B cell (primary cell): ENCODE measurements around the gene VAPB. TPM values are rescaled to one million over a fixed set of nuclear protein-coding genes. Genes with fewer than 3 reads are reported as not detected.

Experiments used
- ATAC-seq: fragments of 200-7000 bp; cut with Tn5 transposase; one replicate; pipeline ENCODE4 v1.10.0; 2021; ENCODE audit warnings: low read depth, mild to moderate bottlenecking, moderate number of reproducible peaks, moderate library complexity
- CTCF ChIA-PET: fragments of 350-600 bp; sonication (Branson Sonifier 250); formaldehyde crosslinking; loops from one replicate; lab custom pipeline; 2021; ENCODE audit warnings: antibody characterized with exemption, inconsistent platforms; lab: Charles Lee
- POLR2A ChIA-PET: fragments of 350-600 bp; sonication (Branson Sonifier 250); formaldehyde crosslinking; loops from one replicate; lab custom pipeline; 2021; ENCODE audit warnings: antibody characterized with exemption; lab: Charles Lee
- DNase-seq: peaks from one replicate; pipeline ENCODE4 v3.0.0; 2013
- H2AFZ ChIP-seq: 2 replicates; pipeline ENCODE4 v1.6.1; 2012; ENCODE audit warnings: mild to moderate bottlenecking, low read depth, low read length; ENCODE audit not compliant: insufficient read depth, poor library complexity, severe bottlenecking
- H3K27ac ChIP-seq, 2 donors: 1 replicate in 1 of 2; 2 replicates in 1 of 2; pipeline ENCODE4 v1.5.1; 2012 to 2013; ENCODE audit warnings: low read length in 2 of 2, mild to moderate bottlenecking in 2 of 2, moderate library complexity in 1 of 2
- H3K27me3 ChIP-seq, 4 experiments: fragments of 200-600 bp in 1 of 4; sonication (generic) in 1 of 4; replicated peaks in 1 of 4; 1 replicate in 2 of 4; 2 replicates in 2 of 4; pipeline versions ENCODE4 v1.6.1 to v1.7.0; 2013 to 2016; ENCODE audit warnings: low read length in 3 of 4, mild to moderate bottlenecking in 2 of 4, mixed read lengths in 1 of 4, moderate library complexity in 1 of 4; ENCODE audit not compliant: insufficient read depth in 4 of 4, control insufficient read depth in 3 of 4; ENCODE audit errors: control extremely low read depth in 1 of 4
- H3K36me3 ChIP-seq, 2 experiments: replicated peaks in 1 of 2; 1 replicate in 1 of 2; 2 replicates in 1 of 2; pipeline versions ENCODE4 v1.6.1 to v1.7.1; 2013; ENCODE audit warnings: low read length in 1 of 2; ENCODE audit not compliant: insufficient read depth in 2 of 2, control insufficient read depth in 1 of 2; ENCODE audit errors: control extremely low read depth in 1 of 2, extremely low read depth in 1 of 2
- H3K4me1 ChIP-seq, 2 donors: fragments of 200-600 bp in 1 of 2; sonication (generic) in 1 of 2; 1 replicate in 1 of 2; 2 replicates in 1 of 2; pipeline versions ENCODE4 v1.5.1 to v1.6.1; 2013 to 2017; ENCODE audit warnings: low read length in 2 of 2; ENCODE audit not compliant: control insufficient read depth in 2 of 2, insufficient read depth in 2 of 2
- H3K4me2 ChIP-seq: replicated peaks from 2 replicates; pipeline ENCODE3; 2012; ENCODE audit warnings: mild to moderate bottlenecking, low read depth, low read length; ENCODE audit not compliant: poor library complexity, severe bottlenecking
- H3K4me3 ChIP-seq, 5 experiments: fragments of 200-600 bp in 1 of 5; sonication (generic) in 1 of 5; 1 replicate in 3 of 5; 2 replicates in 2 of 5; pipeline versions ENCODE4 v1.5.1 to v1.7.0; 2011 to 2016; ENCODE audit warnings: low read length in 4 of 5, mild to moderate bottlenecking in 4 of 5, low read depth in 2 of 5, control low read depth in 1 of 5, moderate library complexity in 1 of 5; ENCODE audit not compliant: insufficient read depth in 1 of 5; ENCODE audit errors: control extremely low read depth in 1 of 5, extremely low read depth in 1 of 5
- H3K79me2 ChIP-seq: fragments of 200-600 bp; sonication (generic); one replicate; pipeline ENCODE4 v1.6.0; 2016; ENCODE audit warnings: low read length; ENCODE audit not compliant: control insufficient read depth, insufficient read depth
- H3K9ac ChIP-seq: fragments of 200-600 bp; sonication (generic); 2 replicates; pipeline ENCODE4 v1.6.1; 2017; ENCODE audit warnings: mild to moderate bottlenecking, low read length, moderate library complexity
- H3K9me3 ChIP-seq, 3 donors: one replicate each; pipeline versions ENCODE4 v1.6.1 to v1.7.1; 2013; ENCODE audit warnings: low read length in 2 of 3; ENCODE audit not compliant: control insufficient read depth in 2 of 3, insufficient read depth in 1 of 3; ENCODE audit errors: control extremely low read depth in 1 of 3
- H4K20me1 ChIP-seq: 2 replicates; pipeline ENCODE4 v1.6.0; 2012; ENCODE audit warnings: mild to moderate bottlenecking, low read length; ENCODE audit not compliant: insufficient read depth, control insufficient read depth, poor library complexity, severe bottlenecking
- H3K27ac Mint-ChIP-seq: one replicate; pipeline ENCODE4 v1.8.0; 2021; ENCODE audit warnings: mixed read lengths
- H3K27me3 Mint-ChIP-seq: one replicate; pipeline ENCODE4 v1.8.0; 2021; ENCODE audit warnings: mixed read lengths
- H3K4me1 Mint-ChIP-seq: one replicate; pipeline ENCODE4 v1.8.0; 2021; ENCODE audit warnings: mixed read lengths
- H3K4me3 Mint-ChIP-seq: one replicate; pipeline ENCODE4 v1.8.0; 2021; ENCODE audit warnings: mixed read lengths
- H3K9me3 Mint-ChIP-seq: one replicate; pipeline ENCODE4 v1.8.0; 2022; ENCODE audit warnings: mixed read lengths; ENCODE audit not compliant: insufficient read depth
- CTCF ChIP-seq: fragments of 200-600 bp; IDR thresholded peaks from one replicate; pipeline ENCODE4 v1.8.0; 2022; ENCODE audit warnings: antibody characterized with exemption, mild to moderate bottlenecking
- EZH2 ChIP-seq: IDR thresholded peaks from 2 replicates; pipeline ENCODE4 v1.6.1; 2012; ENCODE audit warnings: borderline replicate concordance, low read depth, mild to moderate bottlenecking, moderate library complexity, low read length; ENCODE audit not compliant: insufficient read depth, poor library complexity, severe bottlenecking
- WGBS: methylation state at CpG from one replicate; pipeline ENCODE4 v1.1.5; 2013; ENCODE audit warnings: missing lambda C conversion rate; ENCODE audit not compliant: insufficient coverage; 5-methylcytosine and 5-hydroxymethylcytosine counted together
- intact Hi-C: fragments of 100-400 bp; cut with micrococcal nuclease; formaldehyde crosslinking; loops from one replicate; pipeline ENCODE4 v1.10.0; 2022
- polyA plus RNA-seq: library from polyadenylated mRNA; depleted of rRNA; stranded (reverse); fragments of >200 nt; gene quantifications from 2 replicates; pipeline ENCODE4 v1.2.3, GENCODE V29; 2012
- total RNA-seq, 2 donors: library from RNA; stranded (reverse); fragments of 120-200 nt in 1 of 2; gene quantifications; 1 replicate in 1 of 2; 2 replicates in 1 of 2; pipeline versions ENCODE4 v1.2.3 to v1.2.4, GENCODE V29; 2013 to 2022

The VAPB gene
- total and polyA plus RNA-seq, 2 donors (not counting 1 experiment from before 2014, with no cell fraction given) = 19.5 to 26.4 TPM

DNA sequence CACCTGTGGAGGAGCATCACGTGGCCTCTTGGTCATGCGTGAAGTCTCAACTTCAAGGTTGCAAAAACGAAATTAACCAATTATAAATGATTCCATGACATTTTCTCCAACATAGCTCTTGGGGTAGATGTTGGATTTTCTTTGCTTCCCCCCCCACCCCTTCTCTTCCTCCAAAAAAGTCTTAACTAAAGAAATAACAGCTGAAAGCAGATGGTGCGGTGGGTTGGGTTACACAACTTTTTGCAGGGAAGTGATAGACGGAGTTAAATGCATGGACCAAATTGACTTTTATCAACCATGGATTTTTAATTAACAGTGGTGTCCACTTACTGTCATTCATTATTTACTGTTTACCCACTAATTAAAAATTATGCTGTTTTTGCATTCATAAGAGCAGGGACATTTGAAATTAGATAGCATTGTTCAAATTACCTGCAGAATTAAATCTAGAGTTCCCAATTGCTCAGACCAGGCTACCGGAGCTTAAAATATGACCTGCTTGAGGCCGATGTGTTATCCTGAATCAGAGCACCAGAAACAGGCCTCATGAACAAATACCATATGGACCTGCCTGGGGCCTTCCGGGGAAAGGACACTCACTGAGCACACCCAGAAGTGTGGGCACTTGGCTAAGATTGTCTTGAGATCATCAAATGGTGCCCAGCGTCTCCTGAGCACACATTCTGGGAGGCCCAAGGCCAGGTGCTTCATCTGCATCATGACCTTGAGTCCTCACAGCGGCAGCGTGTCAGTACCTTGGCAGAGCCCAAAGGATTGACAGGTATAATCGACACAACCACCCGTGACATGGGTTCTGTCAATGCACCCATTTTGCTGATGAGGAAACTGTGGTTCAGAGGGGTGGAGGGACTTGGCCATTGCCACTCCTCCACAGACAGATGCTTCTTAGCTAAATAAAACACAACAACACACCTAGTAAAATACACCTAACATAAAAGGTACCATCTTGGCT lies 84.7 kb downstream of the VAPB start:
- ChIA-PET POLR2A (no interaction called here), CTCF (interaction anchor here (0.6 kb wide), 1 partner anchor 178 kb away, joined by 3 read pairs; no protein-coding TSS in a partner anchor)
- no peaks in the 10 kb centered on the region for H3K36me3 ChIP-seq
- peaks cover 0 to 12% (median 4%) of the 10 kb centered on the region in 3 donors for H3K9me3 ChIP-seq
- Mint-ChIP-seq H3K9me3 (peaks cover 9% of the 10 kb centered on the region), H3K4me1 (no peaks in the 10 kb centered on the region), H3K27me3 (peaks cover 2% of the 10 kb centered on the region), H3K4me3 (no peak overlapping the region), H3K27ac (no peak overlapping the region)
- no peaks in the 10 kb centered on the region for H3K27me3 ChIP-seq
- no peaks in the 10 kb centered on the region for H3K79me2 ChIP-seq
- no peaks in the 10 kb centered on the region for H4K20me1 ChIP-seq
- DNase-seq (no peak), ATAC-seq (no peak)
- WGBS = 95% methylated on average over 8 of the region's 13 CpGs
- TF ChIP-seq EZH2 (no peak), CTCF (no peak)
- no peak overlapping the region for H3K27ac ChIP-seq
- intact Hi-C loops = no loop called here
- H3K4me2 ChIP-seq = no peak overlapping the region
- no peak overlapping the region for H3K9ac ChIP-seq
- no peak overlapping the region for H3K4me3 ChIP-seq
- H3K4me1 ChIP-seq = no peaks in the 10 kb centered on the region
- H2AFZ ChIP-seq = no peak overlapping the region

DNA sequence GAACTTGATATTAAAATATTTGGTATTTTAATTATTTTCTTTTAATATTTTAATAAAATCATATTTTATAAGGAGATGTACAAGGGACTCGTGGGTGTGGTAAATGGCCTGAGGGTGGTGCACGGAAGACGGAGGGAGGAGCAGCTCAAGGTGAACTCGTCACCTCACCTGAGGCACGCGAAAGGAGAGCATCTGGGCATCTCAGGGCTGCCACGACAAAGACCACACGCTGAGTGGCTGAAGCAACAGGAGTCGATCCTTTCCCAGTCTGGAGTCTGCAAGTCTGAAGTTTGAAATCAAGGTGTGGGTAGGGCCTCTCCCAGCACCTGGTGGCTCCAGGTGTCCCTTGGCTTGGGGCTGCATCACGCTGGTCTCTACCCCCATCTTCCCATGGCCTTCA lies 86.4 kb downstream of the VAPB start:
- no peaks in the 10 kb centered on the region for H3K27me3 ChIP-seq
- no peak overlapping the region for H3K27ac ChIP-seq
- no peak overlapping the region for H3K9ac ChIP-seq
- H3K4me3 Mint-ChIP-seq = no peak overlapping the region
- no peak overlapping the region for H3K4me2 ChIP-seq
- DNase-seq (no peak), ATAC-seq (no peak)
- ChIA-PET CTCF (no interaction called here), POLR2A (no interaction called here)
- peaks cover 9% of the 10 kb centered on the region for H3K9me3 Mint-ChIP-seq
- no peaks in the 10 kb centered on the region for H3K36me3 ChIP-seq
- H3K27ac Mint-ChIP-seq = no peak overlapping the region
- no peaks in the 10 kb centered on the region for H3K4me1 Mint-ChIP-seq
- H3K4me3 ChIP-seq = no peak overlapping the region
- H3K27me3 Mint-ChIP-seq = no peaks in the 10 kb centered on the region
- H3K4me1 ChIP-seq = no peaks in the 10 kb centered on the region
- intact Hi-C loops = no loop called here
- 97% methylated on average over 10 of the region's 10 CpGs for WGBS
- H3K79me2 ChIP-seq = no peaks in the 10 kb centered on the region
- H2AFZ ChIP-seq = no peak overlapping the region
- no peaks in the 10 kb centered on the region for H4K20me1 ChIP-seq
- H3K9me3 ChIP-seq = peaks cover 0 to 13% (median 4%) of the 10 kb centered on the region in 3 donors
- TF ChIP-seq CTCF = no peak
- no peak for TF ChIP-seq EZH2
